HG03139 (cell line): ENCODE measurements around the gene MAU2.

Source experiments
- ATAC-seq: cut with Tn5 transposase; IDR thresholded peaks from one replicate; pipeline ENCODE4 v1.9.1; 2021; ENCODE audit not compliant: unreplicated experiment

MAU2 gene

GRCh38 chr19:19407633-19407930 lies 87.0 kb downstream of the MAU2 start:
- no peak for ATAC-seq
